ENCODE measurements around the gene GALNTL6. TPM values are rescaled to one million over a fixed set of nuclear protein-coding genes. Genes with fewer than 3 reads are reported as not detected.

Gene GALNTL6
- polyA plus RNA-seq, 1 donor (not counting 4 experiments of a cell fraction or from before 2014, with no cell fraction given): not detected

- Histone ChIP-seq H3K9ac (ENCODE audit: control insufficient read depth, extremely low read depth, insufficient read depth, low read length) (no peak overlapping the region), H3K36me3 (ENCODE audit: control insufficient read depth in 2 of 2, extremely low read depth in 1 of 2, insufficient read depth in 2 of 2, low read length in 2 of 2) (no peaks in the 10 kb centered on the region), H3K4me2 (ENCODE audit: control insufficient read depth, extremely low read depth, insufficient read depth, low read depth, low read length) (no peak overlapping the region), H3K27me3 (ENCODE audit: control insufficient read depth, extremely low read depth, insufficient read depth, low read length) (no peaks in the 10 kb centered on the region), H2AFZ (ENCODE audit: control insufficient read depth, low read length) (no peak overlapping the region), H3K4me3 (ENCODE audit: control insufficient read depth in 2 of 3, extremely low read depth in 1 of 3, insufficient read depth in 2 of 3, low read depth in 1 of 3, low read length in 3 of 3) (no peak overlapping the region), H3K9me3 (ENCODE audit: control insufficient read depth, low read depth, low read length) (peaks cover 2% of the 10 kb centered on the region), H3K4me1 (ENCODE audit: control insufficient read depth, extremely low read depth, insufficient read depth, low read length) (no peaks in the 10 kb centered on the region), H3K9me1 (ENCODE audit: control insufficient read depth, extremely low read depth, insufficient read depth, low read length) (no peaks in the 10 kb centered on the region), H3K27ac (ENCODE audit: control insufficient read depth, insufficient read depth, low read length) (no peak overlapping the region), H4K20me1 (ENCODE audit: control insufficient read depth, extremely low read depth, insufficient read depth, low read length) (no peaks in the 10 kb centered on the region), H3K79me2 (ENCODE audit: control insufficient read depth, insufficient read depth, low read length) (no peaks in the 10 kb centered on the region)
- no peak for TF ChIP-seq CTCF (optimal IDR thresholded peaks at IDR 0.05 in 1 of 3, IDR thresholded peaks at IDR 0.05 in 1 of 3, conservative IDR thresholded peaks at IDR 0.05 in 1 of 3; ENCODE audit: extremely low read depth in 1 of 3, insufficient read depth in 2 of 3, low read length in 3 of 3)
- TF ChIP-seq EZH2 (IDR thresholded peaks at IDR 0.05; ENCODE audit: low read length): no peak
- FAIRE-seq: no peak
- dilution Hi-C loops (cut with MboI; ENCODE audit: extremely low pct_ligation_motif_present, low sequenced_read_pairs): no loop called here
- DNase-seq (ENCODE audit: low read depth, low spot score): no peak
Observed at GRCh38 chr4:172168888-172169287, 355.7 kb downstream of the GALNTL6 start.

- dilution Hi-C loops (cut with MboI; ENCODE audit: extremely low pct_ligation_motif_present, low sequenced_read_pairs): no loop called here
- Histone ChIP-seq H3K27me3 (ENCODE audit: control insufficient read depth, extremely low read depth, insufficient read depth, low read length) (no peaks in the 10 kb centered on the region), H3K27ac (ENCODE audit: control insufficient read depth, insufficient read depth, low read length) (no peak overlapping the region), H3K4me3 (ENCODE audit: control insufficient read depth in 2 of 3, extremely low read depth in 1 of 3, insufficient read depth in 2 of 3, low read depth in 1 of 3, low read length in 3 of 3) (no peak overlapping the region), H4K20me1 (ENCODE audit: control insufficient read depth, extremely low read depth, insufficient read depth, low read length) (no peaks in the 10 kb centered on the region), H2AFZ (ENCODE audit: control insufficient read depth, low read length) (no peak overlapping the region), H3K9ac (ENCODE audit: control insufficient read depth, extremely low read depth, insufficient read depth, low read length) (no peak overlapping the region), H3K4me2 (ENCODE audit: control insufficient read depth, extremely low read depth, insufficient read depth, low read depth, low read length) (no peak overlapping the region), H3K79me2 (ENCODE audit: control insufficient read depth, insufficient read depth, low read length) (no peaks in the 10 kb centered on the region), H3K36me3 (ENCODE audit: control insufficient read depth in 2 of 2, extremely low read depth in 1 of 2, insufficient read depth in 2 of 2, low read length in 2 of 2) (no peaks in the 10 kb centered on the region), H3K4me1 (ENCODE audit: control insufficient read depth, extremely low read depth, insufficient read depth, low read length) (no peaks in the 10 kb centered on the region), H3K9me3 (ENCODE audit: control insufficient read depth, low read depth, low read length) (peaks cover 2% of the 10 kb centered on the region), H3K9me1 (ENCODE audit: control insufficient read depth, extremely low read depth, insufficient read depth, low read length) (no peaks in the 10 kb centered on the region)
- DNase-seq (ENCODE audit: low read depth, low spot score) (no peak), FAIRE-seq (no peak)
- TF ChIP-seq CTCF (optimal IDR thresholded peaks at IDR 0.05 in 1 of 3, IDR thresholded peaks at IDR 0.05 in 1 of 3, conservative IDR thresholded peaks at IDR 0.05 in 1 of 3; ENCODE audit: extremely low read depth in 1 of 3, insufficient read depth in 2 of 3, low read length in 3 of 3) (no peak), EZH2 (IDR thresholded peaks at IDR 0.05; ENCODE audit: low read length) (no peak)
Observed at GRCh38 chr4:172169871-172170270, 356.7 kb downstream of the GALNTL6 start.

Measured in keratinocyte (primary cell).